Loucy (cell line): ENCODE results near the gene TMEM38A.
A peak's percentile ranks its signal among the peaks of the same experiment; 100 is the strongest.

Experiments
- H2AFZ ChIP-seq: fragments of 200-600 bp; sonication (generic); 2 replicates; pipeline ENCODE4 v1.6.0; 2016; ENCODE audit warnings: antibody characterized with exemption, mild to moderate bottlenecking, low read length, moderate library complexity
- H3F3A ChIP-seq: fragments of 200-600 bp; 2 replicates; pipeline ENCODE4 v1.6.0; 2016; ENCODE audit warnings: antibody characterized with exemption, low read depth, mild to moderate bottlenecking
- H3K27me3 ChIP-seq: fragments of 200-600 bp; sonication (generic); 2 replicates; pipeline ENCODE4 v1.6.1; 2014; ENCODE audit warnings: low read length, mild to moderate bottlenecking; ENCODE audit not compliant: insufficient read depth, poor library complexity, severe bottlenecking
- H3K36me3 ChIP-seq: fragments of 200-600 bp; sonication (generic); 2 replicates; pipeline ENCODE4 v1.6.1; 2016; ENCODE audit warnings: low read length; ENCODE audit not compliant: insufficient read depth
- H3K4me1 ChIP-seq: fragments of 200-600 bp; sonication (generic); 2 replicates; pipeline ENCODE4 v1.5.1; 2014; ENCODE audit warnings: low read length, mild to moderate bottlenecking; ENCODE audit not compliant: insufficient read depth, poor library complexity, severe bottlenecking
- H3K4me2 ChIP-seq: fragments of 200-600 bp; sonication (generic); 2 replicates; pipeline ENCODE4 v1.6.0; 2014; ENCODE audit warnings: antibody characterized with exemption, low read length, low read depth, mild to moderate bottlenecking; ENCODE audit not compliant: poor library complexity, severe bottlenecking
- H3K4me3 ChIP-seq: fragments of 200-600 bp; sonication (generic); 2 replicates; pipeline ENCODE4 v1.5.1; 2014; ENCODE audit warnings: low read length, mild to moderate bottlenecking, mixed read lengths; ENCODE audit not compliant: poor library complexity, severe bottlenecking
- H3K79me2 ChIP-seq: fragments of 200-600 bp; sonication (generic); 2 replicates; pipeline ENCODE4 v1.6.1; 2014; ENCODE audit warnings: low read length; ENCODE audit not compliant: insufficient read depth
- H3K9ac ChIP-seq: fragments of 200-600 bp; sonication (generic); 2 replicates; pipeline ENCODE4 v1.6.0; 2014; ENCODE audit warnings: mild to moderate bottlenecking, low read depth, low read length, moderate library complexity; ENCODE audit not compliant: poor library complexity, severe bottlenecking
- H3K9me2 ChIP-seq: fragments of 200-600 bp; sonication (generic); replicated peaks from 2 replicates; pipeline ENCODE4 v1.6.1; 2016; ENCODE audit warnings: low read depth, low read length, mixed read lengths
- H3K9me3 ChIP-seq: fragments of 200-600 bp; sonication (generic); 2 replicates; pipeline ENCODE4 v1.6.1; 2014; ENCODE audit warnings: mild to moderate bottlenecking, antibody characterized with exemption, low read length, low read depth; ENCODE audit not compliant: insufficient read depth
- H4K20me1 ChIP-seq: fragments of 200-600 bp; sonication (generic); 2 replicates; pipeline ENCODE4 v1.6.0; 2014; ENCODE audit warnings: antibody characterized with exemption, low read length, mild to moderate bottlenecking; ENCODE audit not compliant: insufficient read depth, poor library complexity, severe bottlenecking
- CTCF ChIP-seq: fragments of 200-600 bp; sonication (generic); conservative IDR thresholded peaks from 2 replicates; pipeline ENCODE4 v1.5.1; 2014; ENCODE audit warnings: mild to moderate bottlenecking, antibody characterized with exemption, low read length
- EZH2phosphoT487 ChIP-seq: fragments of 200-600 bp; IDR thresholded peaks from 2 replicates; pipeline ENCODE4 v1.6.1; 2018; ENCODE audit warnings: antibody characterized with exemption, mild to moderate bottlenecking, moderate library complexity, borderline replicate concordance

Gene TMEM38A

DNA sequence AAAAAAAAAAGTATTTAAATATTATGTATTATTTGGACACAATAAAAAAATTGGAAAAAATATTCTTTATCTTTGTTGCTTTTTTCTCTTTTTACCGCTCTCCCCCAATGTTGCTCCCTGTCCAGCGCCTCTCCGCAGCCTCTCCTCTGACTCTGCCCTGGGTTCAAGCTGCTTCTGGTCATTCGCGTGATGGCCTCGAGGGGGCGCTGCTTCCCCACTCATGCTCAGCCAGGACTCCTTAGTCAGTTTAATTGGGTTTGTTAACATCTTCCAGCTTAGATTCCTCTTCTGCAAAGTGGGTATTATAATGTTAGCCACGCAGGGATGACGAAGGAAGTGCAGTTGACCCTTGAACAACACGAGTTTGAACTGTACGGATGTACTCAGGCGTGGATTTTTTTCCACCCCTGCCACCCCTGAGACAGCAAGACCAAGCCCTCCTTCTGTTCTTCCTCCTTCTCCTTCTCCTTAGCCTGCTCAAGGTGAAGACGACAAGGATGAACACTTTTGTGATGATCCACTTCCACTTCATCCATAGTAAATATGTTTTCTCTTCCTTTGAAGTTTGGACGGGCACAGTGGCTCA, 53.9 kb downstream of the TMEM38A start:
- H3K9me3 ChIP-seq: no peaks in the 10 kb centered on the region
- H3K79me2 ChIP-seq: no peaks in the 10 kb centered on the region
- H3K27me3 ChIP-seq: no peaks in the 10 kb centered on the region
- no peaks in the 10 kb centered on the region for H3K36me3 ChIP-seq
- H3K4me1 ChIP-seq: no peaks in the 10 kb centered on the region
- TF ChIP-seq CTCF: peak; percentile 92
- TF ChIP-seq EZH2phosphoT487: no peak
- no peaks in the 10 kb centered on the region for H3F3A ChIP-seq
- H2AFZ ChIP-seq: no peak overlapping the region
- no peaks in the 10 kb centered on the region for H4K20me1 ChIP-seq
- H3K4me2 ChIP-seq: no peak overlapping the region
- H3K9ac ChIP-seq: no peak overlapping the region
- no peak overlapping the region for H3K4me3 ChIP-seq
- no peaks in the 10 kb centered on the region for H3K9me2 ChIP-seq

- no peak for TF ChIP-seq EZH2phosphoT487
- no peak for TF ChIP-seq CTCF
- H3K4me2 ChIP-seq: no peak overlapping the region
- H3K9me2 ChIP-seq: no peaks in the 10 kb centered on the region
Observed at GRCh38 chr19:16715611-16716010, 54.7 kb downstream of the TMEM38A start.

GRCh38 chr19:16721051-16721450, 60.1 kb downstream of the TMEM38A start:
- H3K36me3 ChIP-seq: no peaks in the 10 kb centered on the region
- H3K4me1 ChIP-seq: no peaks in the 10 kb centered on the region
- H3K79me2 ChIP-seq: no peaks in the 10 kb centered on the region
- H3F3A ChIP-seq: no peaks in the 10 kb centered on the region
- no peaks in the 10 kb centered on the region for H3K9me3 ChIP-seq
- H3K9me2 ChIP-seq: no peaks in the 10 kb centered on the region
- H3K4me3 ChIP-seq: no peak overlapping the region
- no peak overlapping the region for H3K9ac ChIP-seq
- H3K4me2 ChIP-seq: no peak overlapping the region
- no peak overlapping the region for H2AFZ ChIP-seq
- H3K27me3 ChIP-seq: no peaks in the 10 kb centered on the region
- H4K20me1 ChIP-seq: no peaks in the 10 kb centered on the region
- TF ChIP-seq CTCF (no peak), EZH2phosphoT487 (no peak)

More at GRCh38 chr19:16715611-16716010, 54.7 kb downstream of the TMEM38A start:
- Histone ChIP-seq H2AFZ (no peak overlapping the region), H4K20me1 (no peaks in the 10 kb centered on the region), H3K27me3 (no peaks in the 10 kb centered on the region), H3K4me1 (no peaks in the 10 kb centered on the region), H3K4me3 (no peak overlapping the region), H3K79me2 (no peaks in the 10 kb centered on the region), H3K9me3 (no peaks in the 10 kb centered on the region), H3K9ac (no peak overlapping the region), H3K36me3 (no peaks in the 10 kb centered on the region), H3F3A (no peaks in the 10 kb centered on the region)
